Nephron progenitor cell (in vitro differentiated cells): Measurements from ENCODE around the gene PLCH2.

Experiments
- DNase-seq: peaks from one replicate; pipeline ENCODE4 v3.0.0; 2021
- H3K27ac Mint-ChIP-seq: 2 replicates; pipeline ENCODE4 v1.8.0; 2021; ENCODE audit warnings: mild to moderate bottlenecking, moderate library complexity, mixed read lengths
- H3K27me3 Mint-ChIP-seq: 2 replicates; pipeline ENCODE4 v1.8.0; 2021; ENCODE audit warnings: mild to moderate bottlenecking, low read depth, mixed read lengths; ENCODE audit not compliant: poor library complexity
- H3K36me3 Mint-ChIP-seq: 2 replicates; pipeline ENCODE4 v1.8.0; 2021; ENCODE audit warnings: low read depth, mixed read lengths
- H3K4me1 Mint-ChIP-seq: 2 replicates; pipeline ENCODE4 v1.8.0; 2021; ENCODE audit warnings: mixed read lengths
- H3K4me3 Mint-ChIP-seq: 2 replicates; pipeline ENCODE4 v1.8.0; 2021; ENCODE audit warnings: mild to moderate bottlenecking, moderate library complexity, mixed read lengths
- H3K9me3 Mint-ChIP-seq: 2 replicates; pipeline ENCODE4 v1.8.0; 2021; ENCODE audit warnings: mild to moderate bottlenecking, moderate library complexity, mixed read lengths
- CTCF ChIP-seq: fragments of 200-600 bp; sonication (generic); IDR thresholded peaks from 2 replicates; pipeline ENCODE4 v1.5.0; 2021; ENCODE audit warnings: antibody characterized with exemption

PLCH2 gene

DNA sequence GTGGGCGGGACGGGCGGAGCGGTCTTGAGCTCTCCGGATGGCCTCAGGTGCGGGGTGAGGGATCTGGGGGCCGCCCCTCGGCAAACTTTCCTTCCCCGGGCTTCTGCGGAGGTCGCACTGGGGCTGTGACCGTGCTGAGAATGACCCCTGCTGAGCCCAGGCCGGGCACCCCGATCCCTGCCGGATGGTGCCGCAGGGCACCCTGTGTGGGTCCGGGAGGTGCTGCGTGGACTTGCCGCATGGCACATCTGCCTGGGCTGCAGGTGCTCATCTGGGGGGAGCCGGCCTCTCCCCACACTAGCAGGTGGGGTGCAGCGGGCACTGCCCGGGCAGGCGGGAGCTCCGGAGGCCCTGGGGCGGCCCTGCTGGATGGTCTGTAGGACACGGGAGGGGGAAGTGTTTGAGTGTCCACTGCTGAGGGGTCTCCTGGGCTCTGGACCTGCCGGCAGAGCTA is 31.9 kb upstream of the PLCH2 start:
- Mint-ChIP-seq H3K27me3 (peaks cover 72% of the 10 kb centered on the region), H3K4me3 (no peak overlapping the region), H3K9me3 (no peaks in the 10 kb centered on the region), H3K27ac (no peak overlapping the region), H3K36me3 (no peaks in the 10 kb centered on the region), H3K4me1 (peaks cover 19% of the 10 kb centered on the region)
- TF ChIP-seq CTCF = no peak
- no peak for DNase-seq

- Mint-ChIP-seq H3K36me3 (no peaks in the 10 kb centered on the region), H3K4me1 (peaks cover 19% of the 10 kb centered on the region), H3K9me3 (no peaks in the 10 kb centered on the region), H3K27ac (no peak overlapping the region), H3K4me3 (no peak overlapping the region), H3K27me3 (peaks cover 74% of the 10 kb centered on the region)
- no peak for TF ChIP-seq CTCF
- no peak for DNase-seq
Observed at GRCh38 chr1:2445162-2445822, 30.8 kb upstream of the PLCH2 start.

DNA sequence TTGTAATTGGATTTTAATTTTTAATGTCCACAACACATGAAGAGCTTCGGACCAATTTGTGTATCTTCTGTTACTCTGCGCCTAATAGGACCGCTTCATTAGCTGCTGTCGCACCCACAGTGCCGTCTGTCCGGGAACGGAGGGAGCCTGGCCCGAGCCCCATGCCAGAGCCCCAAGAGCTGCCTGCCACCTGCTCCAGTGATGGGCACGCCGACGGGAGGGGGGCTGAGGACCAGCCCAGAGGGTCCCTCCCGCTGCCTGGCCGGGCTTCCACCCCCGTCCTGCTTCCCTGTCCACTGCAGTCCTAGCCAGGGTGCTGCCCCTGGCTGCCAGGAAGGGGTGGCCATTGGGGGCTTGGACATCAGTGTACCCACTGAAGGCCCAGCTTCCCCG is 30.3 kb upstream of the PLCH2 start:
- Mint-ChIP-seq H3K4me1 (peaks cover 19% of the 10 kb centered on the region), H3K4me3 (no peak overlapping the region), H3K36me3 (no peaks in the 10 kb centered on the region), H3K27me3 (peaks cover 71% of the 10 kb centered on the region), H3K27ac (no peak overlapping the region), H3K9me3 (no peaks in the 10 kb centered on the region)
- no peak for TF ChIP-seq CTCF
- no peak for DNase-seq

DNA sequence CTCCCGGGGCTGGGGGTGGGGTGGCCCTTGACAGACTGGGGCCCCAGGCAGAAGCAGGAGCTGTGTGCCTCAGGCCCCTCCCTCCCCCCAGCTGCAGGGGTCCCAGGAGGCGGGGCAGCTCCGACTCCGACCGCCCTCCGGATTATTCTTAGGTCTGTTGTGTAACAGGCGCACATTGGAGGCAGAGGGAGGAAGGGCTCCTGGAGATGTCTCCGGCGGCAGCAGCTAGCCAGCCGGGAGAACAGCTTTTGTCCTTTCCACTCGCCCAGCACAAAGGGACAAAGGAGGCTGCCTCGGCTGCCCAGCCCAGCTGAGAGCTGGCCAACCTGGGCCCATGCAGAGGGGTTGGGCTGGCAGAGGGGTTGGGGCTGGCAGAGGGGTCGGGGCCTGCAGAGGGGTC is 29.7 kb upstream of the PLCH2 start:
- no peaks in the 10 kb centered on the region for H3K9me3 Mint-ChIP-seq
- H3K27ac Mint-ChIP-seq = no peak overlapping the region
- H3K4me1 Mint-ChIP-seq = peaks cover 19% of the 10 kb centered on the region
- H3K36me3 Mint-ChIP-seq = no peaks in the 10 kb centered on the region
- DNase-seq = no peak
- peaks cover 65% of the 10 kb centered on the region for H3K27me3 Mint-ChIP-seq
- no peak for TF ChIP-seq CTCF
- no peak overlapping the region for H3K4me3 Mint-ChIP-seq

DNA sequence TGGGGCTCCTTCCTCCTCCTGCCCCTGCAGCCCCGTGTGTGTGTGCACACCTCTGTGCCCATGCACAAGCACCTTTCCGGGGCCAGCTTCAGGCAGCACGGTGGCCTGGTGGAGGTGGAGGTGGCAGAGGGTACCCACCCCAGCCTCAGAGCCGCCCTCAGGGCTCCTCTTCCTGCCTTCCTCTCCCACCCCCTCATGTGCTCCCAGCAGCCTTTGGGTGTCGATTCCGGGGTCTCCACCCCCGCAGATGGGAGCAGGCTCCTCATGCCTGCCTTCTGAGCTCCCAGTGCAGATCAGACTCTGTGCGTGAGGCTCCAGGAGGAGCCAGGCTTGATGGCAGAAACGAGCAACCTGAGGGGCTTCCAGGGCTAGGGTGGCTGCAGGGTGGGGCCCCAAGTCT is 29.2 kb upstream of the PLCH2 start:
- Mint-ChIP-seq H3K4me1 (peaks cover 19% of the 10 kb centered on the region), H3K36me3 (no peaks in the 10 kb centered on the region), H3K4me3 (no peak overlapping the region), H3K9me3 (no peaks in the 10 kb centered on the region), H3K27me3 (peaks cover 61% of the 10 kb centered on the region), H3K27ac (no peak overlapping the region)
- no peak for TF ChIP-seq CTCF
- no peak for DNase-seq
